NCI-H69 (cell line): ENCODE data around the gene IL21.

Experiments
- DNase-seq: peaks from one replicate; lab custom pipeline; 2025; lab: John Stamatoyannopoulos, UW

IL21 gene

DNA sequence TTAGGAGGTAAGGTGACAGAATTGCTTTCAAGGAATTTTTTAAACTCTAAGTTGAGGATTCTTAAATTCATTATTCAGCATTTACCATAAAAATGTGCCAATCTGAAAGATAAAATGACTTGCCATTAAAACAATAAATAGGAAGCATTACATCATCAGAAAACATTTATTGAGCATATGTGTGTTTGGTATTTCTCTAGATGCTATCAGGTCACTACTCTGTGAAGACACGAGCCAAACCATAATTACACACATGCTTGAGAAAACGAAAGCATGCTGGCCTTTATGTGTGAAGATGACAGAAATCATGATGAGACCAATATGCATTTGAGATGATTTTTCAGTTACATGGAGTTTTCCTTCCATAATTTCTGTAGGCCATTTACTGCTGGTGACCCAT, 12.3 kb upstream of the IL21 start:
- no peak for DNase-seq

DNA sequence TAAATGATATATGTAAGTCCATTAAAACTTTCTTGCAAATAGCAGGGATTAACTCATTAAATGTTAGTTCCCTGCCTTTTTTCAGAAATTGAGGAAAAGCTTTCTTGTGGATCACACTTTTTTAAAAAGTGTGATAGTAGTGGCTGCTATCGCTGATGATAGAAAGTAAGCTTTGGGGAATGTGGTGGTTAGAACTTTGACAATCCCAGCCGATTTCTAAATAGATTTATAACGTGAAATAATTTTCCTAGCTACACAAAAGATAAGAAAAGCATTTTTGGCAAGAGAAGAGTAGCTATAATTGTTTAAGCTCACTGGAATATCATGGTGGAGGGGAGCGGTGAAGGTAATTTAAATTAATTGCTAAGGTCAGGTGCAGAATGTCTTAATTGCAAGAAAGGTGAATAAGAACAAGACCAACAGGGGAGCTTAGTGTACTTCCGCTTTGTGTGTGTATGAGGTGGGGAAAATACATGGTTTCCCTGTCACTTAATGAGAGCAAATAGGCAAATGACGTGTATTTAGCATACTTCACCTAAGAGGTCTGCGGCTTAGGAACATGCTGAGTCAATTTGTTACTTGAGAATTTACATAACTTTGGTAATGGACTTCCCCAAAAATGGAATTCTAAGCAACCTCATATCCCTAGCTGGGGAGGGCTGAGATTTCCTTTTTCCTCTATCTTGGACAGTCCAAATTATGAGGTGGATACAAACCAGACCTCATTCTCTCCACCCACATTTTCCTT, 11.7 kb upstream of the IL21 start:
- DNase-seq, result peak; percentile 80

DNA sequence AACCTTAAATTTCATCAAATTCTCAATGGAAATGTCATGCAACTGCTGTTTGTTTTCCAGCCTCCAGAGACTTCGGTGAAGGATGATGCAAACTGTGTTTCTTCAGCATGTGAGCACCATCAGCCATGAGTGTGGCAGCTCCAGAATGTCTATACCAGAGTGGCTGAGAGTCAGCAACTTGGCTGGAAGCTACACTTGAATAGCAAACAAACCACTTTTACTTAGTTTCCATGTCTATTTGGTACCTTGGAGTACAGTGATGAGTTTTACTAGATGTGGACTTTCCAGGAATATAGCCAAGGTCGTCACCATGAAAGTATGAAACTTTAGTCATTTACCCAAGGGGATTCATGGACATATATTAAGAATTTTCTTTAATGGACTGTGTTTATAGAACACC, 4.3 kb upstream of the IL21 start:
- no peak for DNase-seq

DNA sequence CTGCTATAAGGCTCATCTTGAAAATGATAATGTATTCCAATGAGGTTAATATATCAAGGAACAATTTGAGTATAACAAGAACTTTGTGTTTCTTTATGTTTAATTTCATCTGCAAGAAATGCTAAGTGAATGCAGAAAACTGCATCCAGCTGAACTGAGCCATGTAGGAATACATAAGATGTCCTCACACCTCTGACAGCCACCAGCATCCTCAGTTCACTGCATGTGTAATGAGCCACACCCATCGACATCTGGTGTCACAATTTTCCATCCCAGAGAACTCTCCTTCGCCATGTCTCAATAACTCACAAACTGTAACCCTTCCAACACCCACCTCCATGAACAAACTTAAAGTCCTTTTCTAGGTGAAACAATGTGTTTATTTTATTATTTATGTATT, 3.3 kb upstream of the IL21 start:
- DNase-seq, result no peak

DNA sequence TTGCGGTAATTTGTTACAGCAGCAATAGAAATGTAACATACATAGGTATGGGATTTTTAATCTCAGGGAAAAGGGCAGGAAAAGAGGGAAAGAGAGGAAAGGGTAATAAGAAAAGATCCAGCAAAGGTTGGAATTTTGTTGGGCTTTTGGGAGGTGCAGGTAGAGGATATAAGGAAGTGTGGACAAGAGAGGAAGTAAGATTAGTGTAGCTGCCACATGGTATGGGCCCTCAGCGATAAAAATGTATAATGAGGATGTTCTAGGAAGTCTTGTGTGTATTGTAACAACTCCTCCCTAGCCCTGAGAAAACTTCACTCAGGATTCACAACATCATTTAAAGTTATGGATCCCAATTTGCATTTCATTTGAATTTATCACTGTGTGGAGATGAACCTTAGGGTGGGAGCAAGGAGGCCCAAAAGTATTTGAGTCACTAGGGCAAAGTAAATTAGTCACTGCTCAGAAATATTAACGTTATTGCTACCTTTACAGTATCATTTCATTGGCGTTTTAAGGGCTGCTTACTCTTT, 2.8 kb upstream of the IL21 start:
- no peak for DNase-seq

DNA sequence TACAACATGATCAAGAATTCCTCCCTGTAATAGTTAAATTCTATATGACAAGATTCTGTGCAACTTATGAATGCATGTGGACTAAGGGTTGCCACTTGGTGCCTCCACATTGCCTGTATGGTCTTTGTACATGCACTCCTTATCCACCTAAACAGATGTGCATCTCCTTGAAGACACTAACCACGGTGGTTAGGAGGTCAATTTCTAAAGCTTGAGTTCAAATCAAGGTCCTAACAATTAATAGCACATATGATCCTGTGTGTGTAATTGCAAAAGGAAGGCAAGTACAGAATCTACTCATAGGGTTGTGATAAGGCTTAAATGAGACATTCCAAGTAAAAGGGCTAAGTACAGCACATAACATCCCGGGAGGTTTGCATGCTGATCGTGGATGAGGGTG, 1.5 kb upstream of the IL21 start:
- no peak for DNase-seq

DNA sequence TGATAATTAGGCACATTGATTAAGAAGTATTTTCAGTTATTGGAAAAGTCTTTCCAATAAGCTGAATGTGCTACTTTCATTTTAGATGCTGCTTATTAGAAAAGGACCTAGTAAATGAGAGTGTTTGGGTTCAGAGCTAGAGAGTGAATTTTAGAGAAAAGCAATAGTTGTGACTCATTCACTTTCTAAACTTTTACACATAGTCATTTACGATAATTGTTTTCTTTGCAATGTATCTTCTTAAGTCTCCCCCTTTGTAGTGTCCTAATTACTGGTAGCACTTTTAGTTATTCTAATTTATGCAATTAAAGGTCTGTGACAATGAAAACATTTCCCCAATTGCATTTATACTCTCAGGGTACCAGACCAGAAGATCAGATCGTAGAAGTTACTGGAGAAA, 1.3 kb downstream of the IL21 start:
- DNase-seq, result no peak

DNA sequence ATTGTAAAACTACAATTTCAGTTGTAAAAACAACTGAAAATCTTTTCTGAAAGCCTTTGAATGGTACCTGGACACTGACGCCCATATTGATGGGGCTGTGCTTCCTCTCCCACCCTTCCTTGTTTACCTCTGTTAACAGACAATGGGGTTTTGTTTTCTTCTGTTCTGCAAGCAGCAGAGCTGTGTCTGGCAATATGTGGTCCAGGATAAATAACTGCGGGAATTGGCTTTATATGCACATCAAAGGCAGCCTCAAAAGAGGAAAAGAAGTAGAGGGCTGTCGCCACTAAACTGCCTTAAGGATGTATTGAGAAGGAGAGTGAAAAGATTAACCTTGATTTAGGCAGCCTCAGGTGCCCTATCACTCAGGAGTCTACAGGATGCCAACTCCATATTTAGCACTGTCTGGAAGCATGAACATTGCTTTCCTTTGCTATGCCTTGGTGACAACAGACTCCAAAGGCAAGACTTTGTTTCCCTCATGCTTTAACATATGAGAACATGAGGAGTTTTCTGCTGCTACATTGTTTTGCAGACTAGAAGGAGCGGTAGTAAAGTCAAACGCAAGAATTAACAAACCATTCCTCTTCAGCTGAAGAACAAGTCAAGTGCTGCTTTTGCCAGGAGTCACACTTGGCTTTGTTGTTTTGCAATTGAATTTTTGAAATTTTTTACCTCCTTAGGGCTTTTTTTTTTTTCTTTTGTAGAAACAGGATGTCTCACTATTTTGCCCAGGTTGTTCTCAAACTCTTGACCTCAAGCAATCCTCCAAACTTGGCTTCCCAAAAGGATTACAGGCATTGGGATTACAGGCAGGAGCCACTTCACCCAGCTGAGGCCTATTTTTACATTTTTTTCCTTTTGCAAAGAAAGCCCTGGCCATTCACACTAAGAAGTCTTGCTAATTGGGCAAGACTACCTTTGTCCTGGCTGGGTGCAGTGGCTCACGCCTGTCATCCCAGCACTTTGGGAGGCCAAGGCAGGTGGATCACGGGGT, 3.0 kb downstream of the IL21 start:
- no peak for DNase-seq

DNA sequence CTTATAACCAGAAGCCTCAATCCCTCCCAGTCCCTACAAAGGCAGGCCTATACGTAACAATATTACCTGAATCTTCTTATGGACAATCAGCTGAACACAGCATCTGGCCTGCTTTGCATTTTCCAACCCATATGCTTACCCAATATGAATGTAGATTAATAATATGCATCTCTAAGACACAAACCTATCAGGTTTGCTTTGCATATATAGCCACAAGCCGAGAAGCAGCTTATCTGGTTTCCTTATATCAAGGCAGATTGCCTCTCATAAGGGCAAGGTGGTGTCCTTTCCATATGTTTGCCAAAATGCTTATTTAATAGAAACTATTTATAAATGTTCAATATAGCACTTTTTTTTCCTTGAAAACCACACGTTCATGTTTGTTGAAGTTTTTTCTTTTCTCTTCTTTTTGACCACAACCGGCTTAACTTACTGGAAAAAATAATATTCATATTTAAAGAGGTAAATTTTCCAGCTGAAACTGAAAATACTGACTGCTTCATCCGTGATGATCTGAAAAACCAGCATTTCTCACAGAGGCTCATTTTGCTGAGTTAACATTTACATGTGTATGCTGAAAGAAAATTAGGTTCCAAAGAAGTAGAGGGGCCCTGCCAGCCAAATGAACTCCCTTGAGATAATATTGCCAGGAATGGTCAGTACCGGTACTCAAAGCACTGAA, 3.8 kb downstream of the IL21 start:
- DNase-seq, result no peak

DNA sequence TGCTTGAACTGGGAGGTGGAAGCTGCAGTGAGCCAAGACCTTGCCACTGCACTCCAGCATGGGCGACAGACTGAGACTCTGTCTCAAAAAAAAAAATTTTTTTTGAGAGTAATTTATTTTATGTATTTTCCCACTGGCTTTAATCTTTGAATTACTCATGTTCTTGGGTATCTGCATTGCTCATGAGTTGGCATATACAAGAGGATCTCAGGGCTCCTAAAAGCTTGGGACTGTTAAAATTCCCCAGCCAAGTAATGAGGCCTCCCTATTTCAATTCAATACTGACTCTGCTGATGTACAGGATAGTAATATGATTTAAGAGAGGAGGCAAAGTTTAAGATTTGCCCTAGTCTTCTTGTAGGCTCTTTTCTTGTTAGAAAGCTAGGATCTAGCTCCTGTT, 6.2 kb downstream of the IL21 start:
- no peak for DNase-seq

DNA sequence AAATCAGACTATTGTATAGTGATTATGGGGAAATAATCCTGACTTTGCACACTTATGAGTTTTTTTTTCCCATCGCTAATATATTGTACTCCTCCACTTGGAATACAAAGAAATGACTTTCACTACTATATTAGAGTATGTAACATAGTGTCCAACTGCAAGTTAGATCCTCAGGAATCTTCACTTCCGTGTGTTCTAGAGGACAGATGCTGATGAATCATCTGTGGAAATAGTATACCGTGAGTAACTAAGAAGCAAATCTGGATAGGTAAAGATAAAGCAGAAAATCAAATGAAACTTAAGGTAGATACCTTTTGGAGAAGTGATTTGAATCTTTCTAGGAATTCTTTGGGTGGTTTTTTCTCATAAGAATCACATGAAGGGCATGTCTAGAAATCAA, 8.3 kb downstream of the IL21 start:
- DNase-seq, result no peak

DNA sequence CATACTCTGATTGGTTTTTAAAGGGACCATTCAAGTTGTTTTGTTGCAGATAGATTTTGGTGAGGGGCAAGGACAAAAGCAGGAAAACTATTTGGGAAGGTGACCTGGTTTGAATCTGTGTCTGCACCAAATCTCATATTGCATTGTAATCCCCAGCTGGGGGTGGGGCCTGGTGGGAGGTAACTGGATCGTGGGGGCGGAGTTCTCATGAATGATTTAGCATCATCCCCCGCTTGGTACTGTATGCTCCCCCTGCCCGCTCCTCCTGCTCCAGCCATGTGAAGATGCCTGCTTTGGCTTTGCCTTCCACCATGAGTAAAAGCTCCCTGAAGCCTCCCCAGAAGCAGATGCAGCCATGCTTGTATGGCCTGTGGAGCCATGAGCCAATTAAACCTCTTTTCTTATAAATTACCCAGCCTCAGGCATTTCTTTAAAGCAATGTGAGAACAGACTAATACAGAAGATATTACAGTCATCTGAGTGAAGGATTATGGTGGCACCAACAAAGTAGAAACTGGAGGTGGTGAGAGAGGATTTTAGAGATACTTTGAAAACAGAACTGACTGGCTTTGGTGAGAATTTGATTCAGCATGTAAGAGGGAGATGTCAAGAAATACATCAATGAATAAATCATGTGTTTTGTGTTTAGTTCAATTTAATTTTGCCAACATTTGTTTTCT, 14.4 kb downstream of the IL21 start:
- DNase-seq, result peak; percentile 1

DNA sequence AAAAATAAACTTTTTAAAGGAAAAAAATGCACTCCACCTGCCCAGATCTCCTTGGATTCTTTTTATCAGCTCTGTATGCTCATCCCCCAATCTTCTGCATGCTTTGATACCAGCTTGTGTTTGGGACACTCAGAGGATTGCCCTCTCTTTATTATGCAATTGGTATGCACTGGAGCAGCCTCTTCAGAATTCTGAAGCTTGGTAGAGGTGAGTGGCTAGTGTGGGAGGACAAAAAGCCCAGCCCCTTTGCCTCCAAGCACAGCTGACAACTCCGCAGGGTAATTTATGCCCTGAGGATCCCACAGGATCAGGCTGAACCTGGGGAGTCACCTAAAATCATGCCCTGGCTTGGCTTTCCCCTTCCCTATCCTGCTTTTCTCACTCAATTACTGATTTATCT, 16.7 kb downstream of the IL21 start:
- no peak for DNase-seq

DNA sequence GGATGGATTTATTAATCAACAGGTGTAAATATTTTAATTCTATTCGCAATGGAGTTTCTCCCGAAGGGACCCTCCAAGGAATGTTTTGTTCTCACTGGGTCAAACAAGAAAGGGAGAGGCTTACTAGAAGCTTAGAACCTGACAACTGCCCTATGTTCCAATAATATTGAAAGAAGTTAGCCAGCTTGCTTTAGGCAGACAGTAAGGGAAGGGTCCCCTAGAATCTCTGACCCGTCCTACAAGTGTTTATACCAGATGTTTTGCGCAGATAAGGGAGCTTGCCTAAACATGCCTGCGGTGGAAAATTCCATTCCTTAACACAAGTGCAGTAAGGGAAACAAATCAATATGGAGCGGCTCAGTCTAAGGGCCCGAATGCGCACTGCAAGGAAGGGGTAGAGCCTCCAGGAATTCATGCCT, 17.7 kb downstream of the IL21 start:
- DNase-seq, result no peak

DNA sequence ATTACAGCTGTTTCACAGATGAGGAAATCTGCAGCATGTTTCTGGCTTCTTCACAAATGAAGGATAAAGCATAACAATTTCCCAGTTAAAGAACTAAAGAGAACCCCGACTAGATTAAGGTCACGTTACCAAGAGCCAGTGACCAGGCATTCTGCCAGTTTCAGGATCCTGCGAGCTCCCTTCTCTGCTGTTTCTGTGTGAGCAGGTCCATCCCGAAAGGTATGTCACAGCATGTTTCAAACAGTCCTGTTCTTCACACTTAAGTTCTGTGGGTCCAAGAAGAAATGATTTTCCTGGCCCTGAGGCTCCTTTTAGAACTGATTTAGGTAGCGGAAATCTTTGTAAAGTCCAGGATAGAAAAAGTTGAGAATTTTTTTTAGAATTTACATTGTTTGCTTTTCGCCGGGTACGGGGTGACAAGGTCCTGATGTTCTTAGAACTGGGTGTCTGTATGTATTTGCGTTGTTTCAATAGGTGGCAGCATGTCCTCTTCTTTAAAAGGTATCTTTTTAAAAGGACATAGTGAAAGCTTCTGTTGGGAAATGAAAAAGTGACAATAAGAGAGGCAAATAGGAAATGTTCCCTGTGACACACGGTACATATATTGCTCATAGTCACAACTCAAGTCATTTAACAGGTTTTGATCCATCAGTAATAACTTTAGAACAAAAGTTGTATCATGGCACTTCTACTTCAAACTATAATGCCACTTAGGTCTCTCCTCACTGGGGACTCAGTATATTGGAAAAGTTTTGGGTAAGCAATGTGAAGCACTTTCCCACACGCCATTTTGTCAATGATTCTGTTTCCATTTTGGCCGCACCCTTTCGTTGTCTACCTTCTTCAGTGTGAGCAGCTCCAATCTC, 18.4 kb downstream of the IL21 start:
- peak; percentile 13 for DNase-seq

DNA sequence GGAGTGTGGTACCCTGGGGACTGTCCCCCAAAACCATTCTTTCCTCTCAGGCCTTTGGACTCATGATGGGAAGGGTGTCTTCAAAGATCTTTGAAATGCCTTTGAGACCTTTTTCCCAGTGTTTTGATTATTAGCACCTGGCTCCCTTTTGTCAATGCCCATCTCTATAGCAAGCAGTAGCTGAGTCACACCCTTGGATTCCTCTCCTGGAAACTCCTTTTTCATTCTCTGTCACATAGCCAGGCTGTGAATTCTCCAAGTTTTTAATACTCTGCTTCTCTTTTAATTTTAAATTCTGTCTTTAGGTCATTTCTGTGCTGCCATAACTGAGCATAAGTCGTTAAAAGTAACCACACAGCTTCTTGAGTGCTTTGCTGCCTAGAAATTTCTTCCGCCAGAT, 29.7 kb downstream of the IL21 start:
- no peak for DNase-seq

DNA sequence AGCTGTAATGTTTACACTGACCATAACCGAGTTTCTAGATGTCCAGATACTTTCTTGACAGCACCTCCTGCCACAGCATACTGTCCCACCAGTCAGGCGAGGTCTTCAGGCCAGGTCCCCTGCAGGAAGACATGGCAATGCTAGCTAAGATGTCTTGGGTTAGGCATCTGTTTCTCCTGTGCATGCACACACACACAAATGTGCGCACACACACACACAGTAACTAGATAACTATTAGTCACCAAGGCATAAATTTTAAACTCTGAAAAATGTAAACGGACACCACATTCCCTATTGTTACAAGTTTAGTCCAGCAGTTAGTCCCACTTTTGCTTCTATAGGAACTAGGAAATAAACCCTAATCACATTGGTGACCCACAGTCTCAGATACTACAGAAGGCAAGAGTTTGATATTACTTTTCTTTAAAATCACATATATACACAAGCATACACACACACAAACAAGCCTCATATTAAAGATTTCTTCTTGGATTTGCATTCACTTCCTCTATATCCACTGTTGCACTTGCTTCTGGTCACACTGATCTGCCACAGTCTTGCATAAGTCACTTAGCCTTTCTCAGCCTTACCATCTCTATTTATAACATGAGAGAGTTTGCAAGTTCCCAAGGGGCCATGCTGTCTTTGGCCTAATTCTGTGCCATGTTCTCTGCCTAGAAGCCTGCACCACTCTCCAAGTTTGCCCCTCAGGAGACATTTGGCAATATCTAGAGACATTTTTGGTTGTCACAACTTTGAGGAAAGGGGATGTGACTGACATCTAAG, 32.2 kb downstream of the IL21 start:
- DNase-seq, result no peak

DNA sequence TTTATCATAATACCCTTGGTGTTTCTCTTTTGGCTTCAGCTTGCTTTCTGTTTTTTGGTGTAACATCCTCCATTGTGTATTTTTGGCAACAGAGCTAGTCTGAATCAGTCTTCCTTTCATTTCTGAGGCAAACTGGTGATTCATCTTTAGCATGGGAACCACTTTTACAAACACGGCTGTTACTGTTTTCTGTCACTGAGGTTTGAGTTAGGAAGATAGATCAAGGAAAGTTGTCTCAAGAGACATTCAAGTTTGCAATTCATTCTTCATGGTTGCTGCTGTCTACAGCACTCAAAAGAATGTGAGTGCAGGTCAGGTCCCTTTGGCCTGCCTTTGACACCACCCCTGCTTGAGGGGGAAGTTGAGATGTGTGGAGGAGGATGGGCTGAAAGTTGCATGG, 36.3 kb downstream of the IL21 start:
- no peak for DNase-seq

DNA sequence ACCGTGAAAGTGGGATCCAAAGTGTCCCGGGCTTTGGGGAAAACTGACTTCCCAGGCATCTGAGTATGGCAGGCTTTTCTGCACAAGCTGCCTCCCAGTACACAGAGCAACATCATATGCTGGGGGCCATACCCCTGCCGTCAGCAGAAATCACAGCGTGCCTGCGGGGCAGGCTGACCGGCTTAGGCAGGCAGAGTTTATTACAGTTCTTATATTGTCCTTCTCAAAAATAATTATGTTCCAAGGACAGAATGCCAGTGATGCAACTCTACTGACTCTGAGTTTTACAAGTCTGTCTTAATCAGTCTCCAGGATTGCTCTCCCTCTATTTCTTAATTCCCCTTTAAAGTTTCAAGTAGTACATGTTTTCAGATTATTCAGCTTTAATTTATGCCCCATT, 37.0 kb downstream of the IL21 start:
- DNase-seq, result no peak
